ENCODE data around the gene COL21A1.

Gene COL21A1

GRCh38 chr6:56245903-56246351 lies 1.5 kb downstream of the COL21A1 start:
- peak; percentile 82 to 84 for DNase-seq (ENCODE audit: low read depth in 2 of 2)

DNA sequence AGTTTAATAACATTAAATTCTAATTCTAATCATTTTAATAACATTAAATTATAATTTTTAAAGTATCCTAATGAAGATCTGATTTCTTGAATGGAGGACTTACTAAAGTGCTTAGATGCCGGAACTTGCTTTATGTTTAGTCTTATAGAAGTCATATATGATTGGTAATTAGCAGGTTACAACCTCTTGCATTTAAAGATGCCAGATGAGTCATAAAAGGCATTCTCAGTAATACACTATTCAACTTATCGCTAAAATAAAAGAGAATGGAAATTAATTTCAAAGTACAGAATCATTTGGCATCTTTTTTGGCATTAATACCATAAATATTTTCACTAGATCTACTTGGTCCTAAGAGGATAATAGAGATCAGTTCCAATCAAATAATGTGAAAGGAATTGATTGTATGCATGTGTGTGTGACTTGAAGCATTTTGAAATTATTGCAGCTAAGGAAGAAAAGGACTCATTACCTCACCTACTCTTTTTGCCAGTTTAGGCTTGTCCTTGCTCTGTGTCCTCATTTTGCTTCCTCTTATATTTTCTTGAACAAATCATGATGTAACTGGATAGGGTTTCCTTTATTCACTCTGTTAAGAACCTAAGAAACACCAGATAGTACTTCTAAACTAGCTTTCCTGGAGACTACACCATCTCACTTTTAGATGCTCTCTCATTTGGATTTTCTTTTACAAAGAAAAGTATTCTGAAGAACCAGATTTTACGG lies 2.7 kb downstream of the COL21A1 start:
- no peak for DNase-seq (ENCODE audit: low read depth in 2 of 2)

DNA sequence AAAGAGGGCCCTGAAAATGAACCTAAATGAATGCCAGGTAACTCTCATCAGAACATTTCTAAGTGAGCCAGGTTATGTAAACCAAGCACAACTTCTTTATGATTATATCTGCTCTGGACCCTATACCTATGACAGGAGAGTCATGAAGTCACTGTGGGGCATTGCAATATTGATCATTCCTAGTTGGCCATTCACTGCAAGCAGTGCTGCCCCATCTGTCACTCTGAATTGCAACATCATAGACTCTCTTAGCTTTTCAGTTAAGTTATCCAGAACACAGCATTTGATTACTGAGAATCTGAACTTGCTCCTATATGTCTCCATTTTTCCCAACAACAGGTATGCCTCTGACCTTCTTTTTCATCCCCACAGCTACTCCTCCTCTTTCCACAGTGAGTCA lies 3.3 kb downstream of the COL21A1 start:
- DNase-seq (ENCODE audit: low read depth in 2 of 2): no peak

DNA sequence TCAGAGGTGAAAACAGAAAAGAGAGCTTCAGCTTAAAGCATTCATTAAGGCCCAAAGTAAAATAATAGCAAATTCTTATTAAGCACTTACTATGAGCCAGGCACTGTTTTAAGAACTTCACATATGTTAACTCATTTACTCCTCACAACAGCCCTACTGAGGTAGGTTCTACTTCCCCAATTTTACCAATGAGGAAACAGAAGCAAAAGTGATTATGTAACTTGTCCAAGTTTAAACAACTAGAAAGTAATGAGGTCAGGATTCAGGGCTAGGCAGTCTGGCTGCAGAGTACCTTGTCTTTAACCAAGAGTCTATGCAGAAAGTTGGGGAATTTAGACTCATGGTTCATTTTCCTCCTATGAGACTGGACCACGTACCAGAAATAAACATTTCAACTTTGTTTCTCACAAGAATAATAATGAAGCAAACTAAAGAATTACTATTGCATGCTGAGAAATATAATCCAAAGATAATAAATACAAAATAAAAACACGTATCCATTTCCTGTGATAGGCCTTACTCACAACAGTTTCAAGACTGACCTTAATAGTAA lies 3.8 kb downstream of the COL21A1 start:
- DNase-seq (ENCODE audit: low read depth in 2 of 2): no peak

GRCh38 chr6:56242346-56242745 lies 5.0 kb downstream of the COL21A1 start:
- DNase-seq (ENCODE audit: low read depth in 2 of 2): no peak

DNA sequence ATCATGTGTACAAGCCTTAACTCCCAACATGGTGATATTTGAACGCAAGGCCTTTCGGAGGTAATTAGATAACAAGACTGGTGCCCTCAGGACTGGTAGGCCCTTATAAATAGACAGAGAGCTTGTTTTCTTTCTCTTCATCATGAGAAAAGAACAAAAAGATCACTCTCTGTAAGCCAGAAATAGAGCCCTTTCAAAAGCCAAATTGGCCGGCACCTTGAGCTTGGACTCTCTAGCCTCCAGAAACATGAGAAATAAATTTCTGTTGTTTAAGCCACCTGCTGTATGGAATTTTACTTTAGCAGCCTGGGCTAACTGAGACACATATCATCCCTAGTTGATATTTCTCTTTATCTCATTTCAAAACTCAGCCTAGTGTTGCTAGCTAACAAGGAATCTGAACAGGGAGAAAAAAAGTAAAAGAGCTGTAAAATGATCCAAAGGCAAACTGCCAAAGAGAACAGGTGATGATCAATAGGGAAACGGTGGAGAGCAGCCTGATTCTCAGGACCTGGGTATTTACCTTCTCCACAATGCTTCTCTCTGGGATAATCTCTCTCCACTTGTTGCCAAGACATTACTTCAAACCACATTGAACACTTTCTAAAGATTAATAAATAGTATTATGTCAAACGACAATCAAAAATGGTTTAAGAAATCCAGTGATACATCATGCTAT lies 6.1 kb downstream of the COL21A1 start:
- no peak for DNase-seq (ENCODE audit: low read depth in 2 of 2)

DNA sequence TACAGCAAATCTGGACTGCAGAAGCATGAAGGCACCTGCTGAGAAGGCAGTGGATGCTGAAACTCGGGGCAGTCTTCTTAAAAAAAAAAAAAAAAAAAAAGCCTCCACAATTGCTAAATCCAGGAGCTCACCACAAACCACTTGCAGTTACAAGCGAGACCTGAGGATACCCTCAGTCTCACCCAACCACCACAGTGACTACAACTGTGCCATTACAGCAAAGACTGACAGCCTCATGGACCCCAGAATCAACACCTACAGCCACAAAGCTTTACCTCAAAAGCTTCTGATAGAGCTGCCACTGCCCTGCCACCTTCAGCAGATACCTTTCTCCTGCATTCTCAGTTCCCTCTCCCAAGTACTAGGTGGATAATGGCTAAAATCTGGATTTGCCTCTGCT lies 9.0 kb downstream of the COL21A1 start:
- no peak for DNase-seq (ENCODE audit: low read depth in 2 of 2)

- no peak for DNase-seq (ENCODE audit: low read depth in 2 of 2)
Observed at GRCh38 chr6:56235245-56235644, 12.1 kb downstream of the COL21A1 start.

GRCh38 chr6:56232436-56232835 lies 14.9 kb downstream of the COL21A1 start:
- DNase-seq (ENCODE audit: low read depth in 2 of 2): no peak

GRCh38 chr6:56231827-56232226 lies 15.6 kb downstream of the COL21A1 start:
- no peak for DNase-seq (ENCODE audit: low read depth in 2 of 2)

DNA sequence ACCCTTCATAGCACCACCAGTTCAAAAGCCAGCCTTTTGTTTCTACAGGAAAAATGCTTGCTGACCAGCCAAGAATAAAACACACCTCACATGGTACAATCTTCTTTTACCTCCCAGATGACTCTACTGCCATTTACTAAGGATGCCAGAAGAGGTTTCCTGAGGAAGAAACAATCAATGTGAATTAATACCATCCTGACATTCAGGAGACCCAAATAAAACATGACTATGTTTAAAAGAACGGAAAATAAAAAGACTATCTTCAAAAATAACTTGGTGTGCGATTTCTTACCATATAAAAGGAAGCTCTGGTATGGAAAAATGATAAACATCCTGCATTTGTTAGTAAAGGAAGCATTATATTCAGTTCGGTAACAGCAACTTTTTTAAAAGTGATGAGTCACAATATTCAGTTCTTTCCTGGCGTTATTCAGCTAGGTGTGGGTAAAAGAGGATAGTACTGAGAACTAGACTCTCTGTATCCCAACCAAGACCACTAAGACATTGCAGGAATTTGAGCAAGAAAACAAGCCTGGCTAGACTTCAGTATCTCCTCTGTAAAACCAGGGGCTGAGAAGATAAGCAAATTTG lies 16.3 kb downstream of the COL21A1 start:
- no peak for DNase-seq (ENCODE audit: low read depth in 2 of 2)

GRCh38 chr6:56227071-56227879 lies 20.1 kb downstream of the COL21A1 start:
- peak; percentile 87 to 89 for DNase-seq (ENCODE audit: low read depth in 2 of 2)

GRCh38 chr6:56223995-56224394 lies 23.4 kb downstream of the COL21A1 start:
- peak; percentile 74 to 77 for DNase-seq (ENCODE audit: low read depth in 2 of 2)

GRCh38 chr6:56222499-56222898 lies 24.9 kb downstream of the COL21A1 start:
- DNase-seq (ENCODE audit: low read depth in 2 of 2): peak; percentile 95

- DNase-seq (ENCODE audit: low read depth in 2 of 2): no peak
Observed at GRCh38 chr6:56220078-56220477, 27.3 kb downstream of the COL21A1 start.

- DNase-seq (ENCODE audit: low read depth in 2 of 2): no peak
Observed at GRCh38 chr6:56214703-56215101, 32.7 kb downstream of the COL21A1 start.

DNA sequence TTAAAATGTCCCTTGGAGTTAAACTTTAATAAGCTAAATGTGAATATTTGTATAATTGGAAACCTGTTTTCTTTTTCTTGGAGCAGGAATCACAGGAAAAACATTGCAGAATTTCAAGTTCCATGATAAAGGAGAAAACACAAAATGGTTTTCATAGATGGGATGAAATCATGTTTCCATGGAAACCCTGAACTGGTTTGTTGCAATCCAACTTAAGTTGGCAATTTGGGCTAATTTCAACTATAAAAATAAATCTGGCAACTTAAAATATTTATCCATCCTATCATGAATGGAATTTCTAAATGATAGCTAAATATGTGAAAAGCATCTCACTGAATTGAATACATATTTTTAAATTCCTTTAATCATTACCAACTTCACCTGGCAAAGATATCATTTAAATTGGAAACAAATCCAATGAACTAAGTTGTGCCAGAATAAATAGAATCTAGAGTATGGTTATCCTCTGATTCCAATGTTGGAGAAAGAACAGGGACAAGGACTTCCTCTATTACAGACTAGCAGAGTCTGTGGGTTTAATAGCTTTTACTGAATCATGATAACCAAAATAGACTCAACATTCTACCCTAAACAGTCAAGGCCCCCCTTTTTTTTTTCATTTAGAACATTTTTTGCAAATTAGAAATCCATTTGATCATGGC lies 33.2 kb downstream of the COL21A1 start:
- no peak for DNase-seq (ENCODE audit: low read depth in 2 of 2)

DNA sequence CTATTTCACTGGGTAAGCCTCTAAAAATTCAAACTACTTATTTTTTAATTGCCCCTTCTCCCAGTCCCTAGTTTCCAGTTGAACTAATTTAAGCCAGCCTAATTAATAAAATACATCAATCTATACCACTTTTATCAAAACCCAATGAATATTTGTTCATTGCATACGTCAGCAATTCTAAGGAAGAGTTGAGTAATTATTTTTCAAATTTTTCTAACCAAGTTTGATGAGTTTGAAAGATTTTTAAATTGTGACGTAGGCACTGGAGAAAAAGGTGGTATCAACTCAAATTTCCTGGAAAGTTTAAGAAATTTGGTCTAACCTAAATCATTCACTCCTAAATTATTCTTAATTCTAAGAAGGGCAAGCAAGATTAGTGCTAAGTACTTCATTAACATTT lies 35.7 kb downstream of the COL21A1 start:
- no peak for DNase-seq (ENCODE audit: low read depth in 2 of 2)

DNA sequence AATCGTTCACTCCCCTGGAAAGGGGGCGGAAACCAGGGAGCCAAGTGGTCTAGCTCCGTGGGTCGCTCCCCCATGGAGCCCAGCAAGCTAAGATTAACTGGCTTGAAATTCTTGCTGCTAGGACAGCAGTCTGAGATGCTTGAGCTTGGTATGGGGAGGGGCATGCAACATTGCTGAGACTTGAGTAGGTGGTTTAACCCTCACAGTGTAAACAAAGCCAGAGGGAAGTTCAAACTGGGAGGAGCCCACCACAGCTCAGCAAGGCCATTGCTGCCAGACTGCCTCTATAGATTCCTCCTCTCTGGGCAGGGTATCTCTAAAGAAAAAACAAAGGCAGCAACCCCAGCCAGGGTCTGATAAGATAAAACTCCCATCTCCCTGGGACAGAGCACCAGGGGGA lies 43.2 kb downstream of the COL21A1 start:
- no peak for DNase-seq (ENCODE audit: low read depth in 2 of 2)

- no peak for DNase-seq (ENCODE audit: low read depth in 2 of 2)
Observed at GRCh38 chr6:56199956-56200355, 47.4 kb downstream of the COL21A1 start.

GRCh38 chr6:56193846-56194245 lies 53.5 kb downstream of the COL21A1 start:
- peak in 1 of 2 experiments; percentile 4 for DNase-seq (ENCODE audit: low read depth in 2 of 2)

Data from fibroblast of skin of left quadriceps (primary cell).